NCI-H526 treated with DMSO at 0.1 percent for 48 hours (cell line): ENCODE measurements around the gene FAM72C.
"Not testable (repeated sequence)": the region's sequence is repeated elsewhere in the genome, so short reads cannot be mapped to it uniquely, and the experiment has no call there.

Experiments
- DNase-seq: peaks from one replicate; lab custom pipeline; 2025; lab: John Stamatoyannopoulos, UW

The FAM72C gene

GRCh38 chr1:143971924-143972700 is at the start of gene FAM72C:
FAM72C (minus strand) TSS chr1:143971986; CDS start chr1:143971141, 845 bp downstream.
- DNase-seq: not testable (repeated sequence)

DNA sequence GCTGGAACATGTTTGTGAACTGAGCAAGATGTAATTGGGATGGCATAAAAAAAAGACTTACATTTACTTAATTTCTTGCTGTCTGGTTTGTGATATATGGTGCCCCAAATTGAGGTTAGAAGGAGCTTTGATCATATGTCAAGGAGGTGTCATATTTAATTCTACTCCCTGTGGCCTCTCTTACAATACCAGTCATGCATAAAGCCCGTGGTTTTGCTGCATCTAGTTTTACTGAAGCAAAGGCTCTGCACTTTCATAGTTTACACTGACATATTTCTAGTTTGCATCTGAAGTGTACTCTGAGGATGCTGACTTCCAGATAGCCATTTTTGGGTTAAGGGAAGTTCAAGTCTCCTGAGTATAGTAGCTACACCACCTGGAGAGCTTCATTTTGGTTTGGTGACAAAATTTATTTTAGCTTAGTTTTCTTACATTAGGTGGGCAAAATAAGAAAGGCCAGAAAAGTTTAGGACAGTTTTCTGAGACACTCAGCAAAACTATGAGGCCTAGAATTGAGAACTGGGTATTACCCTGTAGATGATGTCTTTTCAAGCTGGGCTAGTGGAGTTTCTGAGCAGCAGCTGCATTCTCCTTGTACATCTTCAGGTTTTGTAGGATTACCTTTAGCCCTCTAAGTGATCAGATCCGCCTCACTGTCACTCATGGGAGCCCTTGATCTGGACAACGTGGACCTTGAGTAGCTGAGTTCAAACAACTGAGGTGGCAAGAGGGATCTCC is 48.4 kb upstream of the FAM72C start:
- DNase-seq: not testable (repeated sequence)

GRCh38 chr1:144019101-144019500 is 47.3 kb upstream of the FAM72C start:
- DNase-seq: not testable (repeated sequence)

- DNase-seq: not testable (repeated sequence)
Measured at GRCh38 chr1:144015180-144015966, 43.6 kb upstream of the FAM72C start.

DNA sequence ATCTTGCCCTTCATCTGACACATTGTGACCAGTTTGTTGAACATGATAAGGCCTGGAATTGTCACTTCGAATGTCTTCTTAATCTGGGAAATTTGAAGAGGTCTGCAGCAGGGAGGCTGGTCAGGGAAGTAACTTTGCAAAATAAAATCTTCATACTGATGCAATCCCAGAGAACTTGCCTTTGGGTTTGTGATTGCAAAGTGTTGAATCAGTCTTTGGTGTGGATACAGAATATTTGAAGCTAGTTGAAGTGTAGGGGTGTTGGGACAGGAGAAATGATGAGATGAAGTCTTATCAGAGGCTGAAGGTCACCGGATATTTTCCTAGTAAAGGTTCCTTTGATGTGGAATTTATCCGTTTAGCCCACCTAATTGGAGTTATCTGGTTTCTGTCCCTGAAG is 42.7 kb upstream of the FAM72C start:
- not testable (repeated sequence) for DNase-seq

- not testable (repeated sequence) for DNase-seq
Measured at GRCh38 chr1:144014121-144014520, 42.3 kb upstream of the FAM72C start.

- not testable (repeated sequence) for DNase-seq
Measured at GRCh38 chr1:144012168-144012733, 40.5 kb upstream of the FAM72C start.

DNA sequence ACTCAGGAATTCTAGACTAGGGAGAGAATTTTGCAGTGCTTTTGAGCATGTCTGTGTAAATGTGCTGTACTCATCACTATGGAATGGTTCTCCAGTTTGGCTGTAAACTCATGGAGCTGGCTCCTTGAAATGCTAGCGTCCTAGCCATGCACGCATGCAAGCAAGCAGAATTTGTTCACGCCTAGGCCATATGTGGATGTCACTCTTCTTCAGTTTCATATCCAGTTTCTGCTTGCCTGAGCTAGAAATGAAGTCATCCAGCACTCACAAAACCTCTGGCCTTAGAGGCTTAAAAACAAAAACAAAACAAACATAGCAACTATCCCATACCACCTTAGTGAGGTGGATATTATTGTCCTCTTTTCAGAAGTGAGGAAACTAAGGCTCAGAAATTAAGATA is 37.6 kb upstream of the FAM72C start:
- not testable (repeated sequence) for DNase-seq

DNA sequence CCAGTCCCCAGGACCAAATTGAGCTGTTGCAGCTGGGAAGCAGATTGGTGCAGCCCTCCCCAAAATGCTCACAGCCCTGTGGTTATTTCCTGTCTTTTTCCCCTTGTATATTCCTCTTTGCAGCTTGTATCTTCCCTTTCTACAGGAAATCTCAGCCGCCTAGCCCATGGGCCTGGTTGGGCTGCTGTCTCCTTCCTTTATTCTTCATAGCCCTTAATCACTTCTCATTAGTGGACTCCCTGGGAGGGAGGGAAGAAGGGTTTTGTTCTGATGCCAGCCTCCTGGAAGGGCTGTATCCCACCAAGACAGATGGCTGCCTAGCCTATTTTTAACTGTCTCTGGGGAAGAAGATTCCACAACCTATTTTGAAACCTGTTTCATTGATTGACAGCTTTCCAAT is 32.5 kb upstream of the FAM72C start:
- not testable (repeated sequence) for DNase-seq

- not testable (repeated sequence) for DNase-seq
Measured at GRCh38 chr1:144003306-144004029, 31.7 kb upstream of the FAM72C start.

DNA sequence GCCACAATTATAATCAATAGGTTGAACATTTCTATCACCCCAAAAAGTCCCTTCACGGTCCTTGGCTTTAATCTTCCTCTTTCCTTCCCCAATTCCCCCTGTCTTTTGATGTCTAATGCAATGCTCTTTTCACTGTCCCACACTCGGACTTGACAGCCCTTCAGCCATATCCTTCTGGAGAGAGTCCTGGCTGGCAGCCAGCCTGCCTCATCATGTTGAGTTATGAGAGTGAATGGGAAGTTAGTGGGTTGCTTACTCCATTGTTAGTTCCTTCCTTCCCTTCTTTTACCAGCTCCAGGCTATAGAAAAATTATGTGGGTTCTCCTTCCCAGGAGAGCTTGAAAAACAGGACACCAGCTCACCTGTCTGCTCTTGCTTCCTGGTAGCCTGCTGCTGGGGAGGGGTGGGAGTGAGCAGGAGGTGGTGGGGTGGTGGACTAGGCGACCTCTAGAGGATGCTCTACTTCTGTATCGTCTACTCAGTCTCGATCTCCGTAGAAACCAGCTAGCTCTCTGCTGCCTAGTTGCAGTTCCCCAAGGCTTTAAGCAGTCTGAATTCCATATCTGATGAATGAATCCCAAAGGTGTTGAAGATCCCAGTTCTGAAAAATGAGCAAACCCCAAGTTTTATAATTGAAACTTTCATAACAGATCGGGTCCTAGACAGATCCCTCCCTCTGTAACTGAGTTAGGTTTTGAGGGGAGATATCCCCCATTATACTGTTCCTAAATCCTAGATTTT is 30.5 kb upstream of the FAM72C start:
- not testable (repeated sequence) for DNase-seq

GRCh38 chr1:144001077-144001476 is 29.3 kb upstream of the FAM72C start:
- DNase-seq: not testable (repeated sequence)

DNA sequence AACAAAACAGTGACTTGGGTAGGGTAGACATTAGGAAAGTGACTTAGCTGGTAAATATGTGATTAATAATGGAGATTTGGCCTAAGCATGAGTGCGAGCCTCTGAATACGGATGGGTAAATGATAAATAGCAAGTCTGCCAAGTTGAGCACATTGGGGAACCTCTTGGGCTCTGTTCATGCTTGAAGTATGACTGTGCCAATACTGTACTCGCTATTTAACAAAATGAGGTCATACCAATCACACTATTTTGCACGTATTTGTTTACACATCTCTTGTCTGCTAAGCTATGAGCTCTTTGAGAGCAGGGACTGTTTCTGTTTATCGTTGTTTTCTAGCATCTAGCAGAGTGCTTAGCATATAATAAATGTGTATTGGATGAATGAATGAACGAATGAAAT is 24.2 kb upstream of the FAM72C start:
- DNase-seq: not testable (repeated sequence)

DNA sequence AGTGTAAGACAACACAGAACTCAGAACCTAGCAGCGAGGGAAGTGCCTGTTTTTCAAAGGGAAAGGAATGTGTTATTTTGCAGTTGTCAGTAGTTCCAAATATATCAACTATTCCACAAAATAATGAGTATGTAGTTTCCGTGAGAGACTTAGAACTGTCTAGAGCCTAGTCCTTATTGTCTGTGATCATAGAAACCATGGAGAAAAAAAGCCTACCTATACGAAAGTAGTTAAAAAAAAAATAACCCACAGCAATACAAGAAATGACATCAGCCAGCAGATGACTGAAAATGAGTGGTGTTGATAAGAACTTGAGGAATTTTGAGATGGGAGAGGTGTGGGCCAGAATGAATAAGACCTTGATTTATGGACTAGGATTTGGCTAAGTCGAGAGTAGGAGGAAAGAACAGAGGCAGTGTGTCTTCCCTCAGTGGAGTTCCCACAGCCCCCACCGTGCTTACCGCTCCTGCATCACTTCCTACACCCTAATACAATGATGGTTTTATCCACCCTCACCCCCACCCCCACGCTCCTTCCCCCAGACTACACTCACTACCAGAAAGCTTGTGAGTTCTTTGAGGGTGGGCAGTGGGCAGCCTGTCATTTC is 21.6 kb upstream of the FAM72C start:
- DNase-seq: not testable (repeated sequence)

GRCh38 chr1:143990699-143991098 is 18.9 kb upstream of the FAM72C start:
- not testable (repeated sequence) for DNase-seq

GRCh38 chr1:143989719-143990118 is 17.9 kb upstream of the FAM72C start:
- DNase-seq: not testable (repeated sequence)

- not testable (repeated sequence) for DNase-seq
Measured at GRCh38 chr1:143989427-143989712, 17.6 kb upstream of the FAM72C start.

DNA sequence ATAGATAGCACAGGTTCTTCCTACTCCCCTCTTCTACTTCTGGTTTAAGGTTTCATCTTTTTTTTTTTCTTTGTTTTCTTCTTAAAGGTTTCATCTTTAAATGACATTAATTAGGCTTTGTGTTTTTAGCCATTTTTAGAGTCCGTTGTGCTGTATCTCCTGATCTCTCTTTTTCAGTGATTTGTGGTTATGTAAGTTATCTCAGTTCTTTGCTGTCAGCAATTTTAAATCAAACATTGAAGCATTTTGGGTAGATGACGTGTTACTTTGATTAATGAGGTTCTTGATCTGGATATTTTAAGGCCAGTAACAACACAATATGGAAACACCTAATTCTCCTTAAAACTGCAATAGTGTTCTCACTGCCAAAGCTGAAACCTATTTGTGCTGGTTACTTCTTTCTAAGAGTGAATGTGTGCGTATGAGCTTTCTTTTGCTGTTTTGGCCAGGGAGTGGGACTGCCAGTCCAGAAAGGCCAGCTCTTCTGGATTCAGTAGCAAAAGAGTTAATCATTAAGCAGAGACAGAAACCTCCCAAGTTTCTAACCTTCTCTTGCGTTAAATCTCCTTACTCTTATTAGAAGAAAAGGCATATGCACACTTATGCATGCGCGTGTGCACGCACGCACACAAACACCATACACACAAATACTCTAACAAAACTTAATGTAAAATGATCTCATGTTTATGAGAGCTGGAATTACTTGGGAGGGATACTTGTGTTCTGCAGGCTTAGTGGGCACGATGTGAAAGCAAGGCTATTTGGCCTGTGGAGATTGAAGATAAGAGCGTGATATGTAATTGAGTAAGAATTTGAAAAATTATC is 17.0 kb upstream of the FAM72C start:
- not testable (repeated sequence) for DNase-seq

DNA sequence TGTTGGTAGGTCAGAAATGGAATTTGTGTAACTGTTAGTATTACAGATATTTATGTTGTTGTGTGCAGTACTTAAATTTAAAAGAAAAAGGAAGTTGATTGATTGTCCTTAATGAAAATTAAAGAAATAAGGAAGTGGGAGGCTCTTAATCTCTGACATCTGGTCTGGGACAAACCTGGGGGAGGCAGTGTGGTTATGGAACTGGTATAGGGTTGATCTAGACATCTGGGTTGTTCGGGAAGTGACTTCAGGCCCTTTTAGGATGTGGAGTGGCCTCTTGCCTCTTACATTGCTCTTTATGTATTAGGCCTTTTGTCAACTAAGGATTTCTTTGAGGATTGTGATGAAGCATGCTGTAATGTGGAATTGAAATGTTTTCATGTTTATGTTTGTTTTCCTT is 16.1 kb upstream of the FAM72C start:
- DNase-seq: not testable (repeated sequence)
